Heart left ventricle (tissue), 13 donors: ENCODE data around the gene LRP1.

Experiments used
- CTCF ChIP-seq, 12 donors: fragments of 200-600 bp; sonication (generic) in 4 of 12; IDR thresholded peaks; one replicate each; pipeline versions ENCODE4 v1.5.0 to v1.8.0; 2018 to 2022; ENCODE audit warnings: antibody characterized with exemption in 12 of 12, mild to moderate bottlenecking in 5 of 12
- POLR2A ChIP-seq, 2 donors: fragments of 450-650 bp; IDR thresholded peaks; one replicate each; pipeline ENCODE4 v1.6.1; 2017; ENCODE audit warnings: antibody characterized with exemption in 2 of 2, mild to moderate bottlenecking in 2 of 2, moderate library complexity in 2 of 2
- donor health status: ischemic (EF 13 %, LVEDD 7.1; RV severe dilation, severe dysfunction).
- donor health status: DM: no; HTN: yes; CAD: no.
- donor health status: DM: no; HTN: no; CAD: no.
- donor health status: ischemic (EF 25% LVEDD 6.9; RV normal size, moderate dysfunction).
- donor health status: ischemic (EF 25% LVEDD 5.7; RV mildly dilated, moderate dysfunction).
- donor health status: ischemic (EF 35%, LVEDD 5.7; RV mildly dilated, moderate dysfunction).
- donor health status: nonischemic (EF 11% LVEDD 7.7; RV severe dilation, severe dysfunction).
- donor health status: DM: yes; HTN: yes; CAD: no.
- donor health status: PGD.
- donor health status: ischemic (EF 29% LVEDD 5.4; RV normal size, mild dysfunction).
- donor health status: nonischemic (EF 23%, LVEDD 6.1; RV moderate dilation, normal function).

GRCh38 chr12:57207731-57208630 is 79.7 kb downstream of the LRP1 start:
- TF ChIP-seq POLR2A (IDR thresholded peaks at IDR 0.05) = no peak
- no peak for TF ChIP-seq CTCF (IDR thresholded peaks at IDR 0.05)
